Lower leg skin (tissue), 3 donors: ENCODE measurements around the gene SLC4A4.

Source experiments
- POLR2A ChIP-seq, 2 donors: fragments of 450-650 bp; IDR thresholded peaks; one replicate each; pipeline ENCODE4 v1.6.1; 2016 to 2017; ENCODE audit warnings: antibody characterized with exemption in 2 of 2, mild to moderate bottlenecking in 1 of 2, moderate library complexity in 1 of 2
- TF ChIP-seq, protein P1 (sequence below), 3 donors: fragments of 450-650 bp; IDR thresholded peaks; one replicate each; pipeline ENCODE4 v1.5.1; 2016; ENCODE audit warnings: antibody characterized with exemption in 3 of 3, mild to moderate bottlenecking in 3 of 3, moderate library complexity in 2 of 3

DNA sequence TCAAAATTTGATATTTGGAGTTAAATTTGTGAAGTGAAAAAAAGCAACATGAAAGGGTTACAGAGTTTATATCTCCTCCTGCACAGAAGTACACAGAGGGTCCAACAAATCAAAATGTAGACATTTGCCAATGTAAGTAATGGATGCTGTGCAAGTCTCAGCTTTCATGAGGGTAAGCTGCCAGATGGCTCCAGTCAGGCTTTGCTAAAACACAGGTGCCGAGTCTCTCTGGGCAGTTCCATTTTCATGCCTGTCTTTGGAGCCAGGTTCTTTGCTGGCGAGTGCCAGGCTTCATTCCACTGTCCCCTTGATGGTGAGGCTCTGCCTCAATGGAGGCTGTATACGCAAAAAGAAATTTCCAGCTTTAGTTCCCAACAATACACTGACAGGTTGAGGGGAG lies 27.9 kb downstream of the SLC4A4 start:
- TF ChIP-seq POLR2A (IDR thresholded peaks at IDR 0.05): no peak
- TF ChIP-seq, protein P1, sequence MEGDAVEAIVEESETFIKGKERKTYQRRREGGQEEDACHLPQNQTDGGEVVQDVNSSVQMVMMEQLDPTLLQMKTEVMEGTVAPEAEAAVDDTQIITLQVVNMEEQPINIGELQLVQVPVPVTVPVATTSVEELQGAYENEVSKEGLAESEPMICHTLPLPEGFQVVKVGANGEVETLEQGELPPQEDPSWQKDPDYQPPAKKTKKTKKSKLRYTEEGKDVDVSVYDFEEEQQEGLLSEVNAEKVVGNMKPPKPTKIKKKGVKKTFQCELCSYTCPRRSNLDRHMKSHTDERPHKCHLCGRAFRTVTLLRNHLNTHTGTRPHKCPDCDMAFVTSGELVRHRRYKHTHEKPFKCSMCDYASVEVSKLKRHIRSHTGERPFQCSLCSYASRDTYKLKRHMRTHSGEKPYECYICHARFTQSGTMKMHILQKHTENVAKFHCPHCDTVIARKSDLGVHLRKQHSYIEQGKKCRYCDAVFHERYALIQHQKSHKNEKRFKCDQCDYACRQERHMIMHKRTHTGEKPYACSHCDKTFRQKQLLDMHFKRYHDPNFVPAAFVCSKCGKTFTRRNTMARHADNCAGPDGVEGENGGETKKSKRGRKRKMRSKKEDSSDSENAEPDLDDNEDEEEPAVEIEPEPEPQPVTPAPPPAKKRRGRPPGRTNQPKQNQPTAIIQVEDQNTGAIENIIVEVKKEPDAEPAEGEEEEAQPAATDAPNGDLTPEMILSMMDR (IDR thresholded peaks at IDR 0.05): no peak
